Upper lobe of right lung (tissue), 1 donor: Measurements from ENCODE around the gene DGKQ. TPM values are rescaled to one million over a fixed set of nuclear protein-coding genes. Genes with fewer than 3 reads are reported as not detected.

Experiments used
- ATAC-seq: fragments of 200-7000 bp; cut with Tn5 transposase; one replicate; pipeline ENCODE4 v1.9.1; 2020; ENCODE audit warnings: mild to moderate bottlenecking, moderate library complexity
- DNase-seq: peaks from one replicate; pipeline ENCODE4 v3.0.0-alpha.2; 2020
- H3K27ac ChIP-seq: fragments of 200-600 bp; one replicate; pipeline ENCODE4 v1.8.0; 2022
- H3K27me3 ChIP-seq: fragments of 200-600 bp; one replicate; pipeline ENCODE4 v1.8.0; 2022; ENCODE audit warnings: mild to moderate bottlenecking
- H3K36me3 ChIP-seq: fragments of 200-600 bp; one replicate; pipeline ENCODE4 v1.8.0; 2022
- H3K4me1 ChIP-seq: fragments of 200-600 bp; one replicate; pipeline ENCODE4 v1.8.0; 2022
- H3K4me3 ChIP-seq: fragments of 200-600 bp; one replicate; pipeline ENCODE4 v1.8.0; 2022; ENCODE audit warnings: mild to moderate bottlenecking
- H3K9me3 ChIP-seq: fragments of 200-600 bp; one replicate; pipeline ENCODE4 v1.8.0; 2022
- intact Hi-C: fragments of 100-400 bp; cut with DNase I; formaldehyde crosslinking; loops from one replicate; pipeline ENCODE4 v1.11.0; 2022
- total RNA-seq: library from RNA; stranded (reverse); fragmentation: NEBNext Ultra II Directional; extraction: Animal tissue kit (Norgen Biotek cat#: 25700); gene quantifications from one replicate; pipeline ENCODE4 v1.2.1, GENCODE V29; 2021
- TF ChIP-seq, protein P1 (sequence below): fragments of 200-600 bp; IDR thresholded peaks from one replicate; pipeline ENCODE4 v1.8.0; 2022; ENCODE audit warnings: antibody characterized with exemption
- donor health status: DM: no; HTN: yes; CAD: no; lungs with severe emphysema.

DGKQ gene
- total RNA-seq, 1 donor from 2014 or later: 19.1 TPM

DNA sequence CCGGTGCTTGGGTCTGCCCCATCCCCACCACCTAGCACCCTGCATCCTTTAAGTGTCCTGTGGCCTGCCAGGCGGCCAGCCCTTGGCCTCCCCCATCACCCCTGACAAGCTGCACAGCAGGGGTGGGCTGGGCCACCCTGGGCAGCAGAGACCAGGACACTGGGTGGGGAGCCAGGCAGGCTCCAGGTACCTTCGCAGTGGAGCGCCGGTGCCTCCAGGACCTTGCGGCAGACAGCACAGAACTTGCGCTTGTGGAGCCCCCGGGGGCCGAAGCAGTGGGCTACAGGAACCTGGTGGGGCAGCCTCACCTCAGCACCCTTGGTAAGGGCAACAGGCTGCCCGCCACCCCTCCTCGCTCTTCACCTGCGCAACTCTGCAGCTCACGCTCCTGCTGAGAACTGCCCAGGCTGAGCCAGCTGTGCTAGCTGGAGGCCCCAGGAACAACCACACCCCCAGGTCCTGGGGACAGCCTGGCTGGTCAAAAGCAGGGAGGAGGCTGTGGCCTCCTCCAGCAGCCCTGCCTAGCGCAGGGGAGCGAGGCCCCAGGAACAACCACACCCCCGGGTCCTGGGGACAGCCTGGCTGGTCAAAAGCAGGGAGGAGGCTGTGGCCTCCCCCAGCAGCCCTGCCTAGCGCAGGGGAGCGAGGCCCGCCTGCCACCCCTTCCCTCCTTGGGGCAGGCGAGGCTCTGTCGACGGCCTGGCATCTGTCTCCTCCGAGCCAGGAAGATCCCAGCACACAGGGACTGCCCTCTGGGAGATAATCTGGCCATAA is 4.6 kb downstream of the DGKQ start:
- DNase-seq (no peak), ATAC-seq (no peak)
- H3K36me3 ChIP-seq: peaks cover 16% of the 10 kb centered on the region
- H3K27ac ChIP-seq: no peak overlapping the region
- H3K4me3 ChIP-seq: no peak overlapping the region
- intact Hi-C loops: no loop called here
- no peaks in the 10 kb centered on the region for H3K27me3 ChIP-seq
- TF ChIP-seq, protein P1, sequence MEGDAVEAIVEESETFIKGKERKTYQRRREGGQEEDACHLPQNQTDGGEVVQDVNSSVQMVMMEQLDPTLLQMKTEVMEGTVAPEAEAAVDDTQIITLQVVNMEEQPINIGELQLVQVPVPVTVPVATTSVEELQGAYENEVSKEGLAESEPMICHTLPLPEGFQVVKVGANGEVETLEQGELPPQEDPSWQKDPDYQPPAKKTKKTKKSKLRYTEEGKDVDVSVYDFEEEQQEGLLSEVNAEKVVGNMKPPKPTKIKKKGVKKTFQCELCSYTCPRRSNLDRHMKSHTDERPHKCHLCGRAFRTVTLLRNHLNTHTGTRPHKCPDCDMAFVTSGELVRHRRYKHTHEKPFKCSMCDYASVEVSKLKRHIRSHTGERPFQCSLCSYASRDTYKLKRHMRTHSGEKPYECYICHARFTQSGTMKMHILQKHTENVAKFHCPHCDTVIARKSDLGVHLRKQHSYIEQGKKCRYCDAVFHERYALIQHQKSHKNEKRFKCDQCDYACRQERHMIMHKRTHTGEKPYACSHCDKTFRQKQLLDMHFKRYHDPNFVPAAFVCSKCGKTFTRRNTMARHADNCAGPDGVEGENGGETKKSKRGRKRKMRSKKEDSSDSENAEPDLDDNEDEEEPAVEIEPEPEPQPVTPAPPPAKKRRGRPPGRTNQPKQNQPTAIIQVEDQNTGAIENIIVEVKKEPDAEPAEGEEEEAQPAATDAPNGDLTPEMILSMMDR: no peak
- H3K9me3 ChIP-seq: no peaks in the 10 kb centered on the region
- peaks cover 13% of the 10 kb centered on the region for H3K4me1 ChIP-seq

DNA sequence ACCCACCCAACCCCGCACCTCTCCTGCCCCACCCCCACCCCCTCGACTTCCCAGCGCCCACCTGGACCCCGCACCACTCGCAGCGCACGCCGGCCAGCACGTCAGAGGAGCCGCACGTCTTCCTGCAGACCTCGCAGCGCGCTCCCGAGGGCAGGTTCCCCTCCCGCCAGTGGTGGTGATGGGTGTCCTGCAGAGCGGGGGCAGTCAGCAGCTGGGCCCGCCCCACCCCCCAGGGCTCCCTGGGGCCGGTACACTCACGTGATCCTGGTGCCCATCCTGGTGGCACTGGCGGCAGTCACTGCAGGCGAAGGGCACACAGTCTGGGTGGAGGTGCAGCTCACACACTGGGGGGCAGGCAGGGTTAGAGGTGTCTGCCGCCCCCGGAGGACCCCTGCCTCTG is 5.1 kb downstream of the DGKQ start:
- no peaks in the 10 kb centered on the region for H3K9me3 ChIP-seq
- intact Hi-C loops: no loop called here
- H3K4me3 ChIP-seq: no peak overlapping the region
- peaks cover 13% of the 10 kb centered on the region for H3K4me1 ChIP-seq
- no peak overlapping the region for H3K27ac ChIP-seq
- H3K36me3 ChIP-seq: peaks cover 16% of the 10 kb centered on the region
- DNase-seq (no peak), ATAC-seq (no peak)
- H3K27me3 ChIP-seq: no peaks in the 10 kb centered on the region
- TF ChIP-seq, protein P1: no peak

DNA sequence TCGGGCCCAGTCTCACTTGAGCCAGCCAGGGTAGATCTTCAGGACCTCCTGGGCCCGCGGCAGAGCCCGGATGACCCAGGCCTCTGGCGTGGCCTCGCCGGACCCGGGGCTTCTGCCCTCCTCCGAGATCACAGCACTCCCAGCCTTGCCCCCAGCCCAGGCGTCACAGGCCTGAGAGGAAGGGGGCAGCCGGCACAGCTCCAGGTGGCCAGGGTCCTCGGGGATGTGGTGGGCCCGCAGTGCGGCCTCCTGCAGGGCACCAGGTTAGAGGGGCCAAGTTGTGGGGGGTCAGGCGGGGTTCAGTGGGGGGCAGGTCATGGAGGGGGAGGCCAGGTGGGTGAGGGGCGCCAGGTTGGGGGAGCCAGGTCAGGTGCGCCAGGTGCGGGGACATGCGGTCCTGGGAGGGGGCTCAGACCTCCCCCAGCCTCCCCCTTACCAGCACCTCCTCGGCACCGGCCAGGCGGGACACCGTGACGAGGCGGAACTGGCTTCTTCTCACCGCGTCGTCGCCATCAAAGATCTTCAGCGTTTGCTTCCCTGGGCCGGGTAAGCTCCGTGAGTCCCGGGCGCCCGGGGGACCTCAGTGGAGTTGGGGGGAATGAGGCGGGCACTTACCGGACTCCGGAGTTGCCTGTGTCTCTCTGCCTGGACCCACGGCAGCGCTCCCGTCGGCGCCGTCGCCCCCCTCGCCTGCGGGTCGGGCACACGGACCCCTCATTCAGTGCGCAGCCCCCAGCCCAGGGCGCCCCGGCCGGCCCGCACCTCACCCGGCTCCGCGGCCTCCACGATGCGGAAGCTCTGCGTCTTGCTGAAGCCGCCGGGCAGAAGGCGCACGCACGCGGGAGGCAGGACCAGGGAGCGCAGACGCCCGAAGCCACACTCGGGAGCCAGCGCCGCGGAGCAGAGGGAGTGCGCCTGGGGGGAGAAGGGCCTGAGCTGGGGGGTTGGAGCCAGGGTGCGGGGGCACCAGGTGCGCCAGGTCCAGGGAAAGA is 6.0 kb downstream of the DGKQ start:
- ATAC-seq (no peak), DNase-seq (no peak)
- no peak overlapping the region for H3K27ac ChIP-seq
- intact Hi-C loops: no loop called here
- TF ChIP-seq, protein P1: no peak
- peaks cover 23% of the 10 kb centered on the region for H3K36me3 ChIP-seq
- no peaks in the 10 kb centered on the region for H3K27me3 ChIP-seq
- no peak overlapping the region for H3K4me3 ChIP-seq
- H3K9me3 ChIP-seq: no peaks in the 10 kb centered on the region
- peaks cover 9% of the 10 kb centered on the region for H3K4me1 ChIP-seq

DNA sequence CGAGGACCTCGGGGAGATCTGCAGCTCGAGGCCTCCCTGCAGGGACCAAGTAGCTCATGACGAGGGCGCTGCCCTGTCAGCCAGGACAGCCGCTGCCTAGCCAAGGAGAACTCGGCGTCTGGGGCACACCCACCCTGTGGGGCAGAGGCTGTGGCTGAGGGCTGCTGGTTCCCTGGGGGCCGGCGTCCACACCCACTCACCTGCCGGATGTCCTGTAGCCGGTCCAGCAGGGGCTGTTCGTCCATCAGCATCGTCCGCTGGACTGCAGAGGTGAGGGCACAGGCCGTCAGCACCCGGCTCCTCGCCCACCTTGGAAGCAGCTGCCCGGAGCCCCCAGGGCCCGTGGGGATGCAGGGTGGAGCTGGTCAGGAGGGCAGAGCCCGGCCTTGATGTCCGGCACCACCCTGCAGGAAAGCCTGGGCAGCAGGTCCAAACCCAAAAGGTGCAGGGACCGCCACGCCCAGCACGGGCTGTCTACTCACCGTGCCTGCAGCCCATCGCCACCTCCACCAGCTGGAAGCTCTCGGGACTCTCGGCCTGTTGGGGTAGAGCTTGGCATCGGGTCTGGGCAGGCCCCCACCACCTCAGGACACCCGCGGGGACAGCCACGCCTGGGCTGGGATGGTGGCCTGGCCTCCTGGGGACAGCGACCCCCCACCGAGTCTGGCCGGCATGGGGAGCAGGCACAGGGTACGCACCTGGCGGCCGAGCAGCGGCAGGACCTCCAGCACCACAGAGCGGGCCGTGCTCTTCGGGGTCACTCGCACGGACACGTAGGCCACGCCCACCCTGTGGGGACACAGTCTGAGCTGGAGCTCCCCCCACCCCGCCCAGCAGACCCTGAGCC is 6.9 kb downstream of the DGKQ start:
- TF ChIP-seq, protein P1: no peak
- Histone ChIP-seq H3K4me1 (peaks cover under 1% of the 10 kb centered on the region), H3K36me3 (peaks cover 32% of the 10 kb centered on the region), H3K27me3 (no peaks in the 10 kb centered on the region), H3K9me3 (no peaks in the 10 kb centered on the region), H3K27ac (no peak overlapping the region), H3K4me3 (no peak overlapping the region)
- intact Hi-C loops: no loop called here
- DNase-seq: no peak
- no peak for ATAC-seq

DNA sequence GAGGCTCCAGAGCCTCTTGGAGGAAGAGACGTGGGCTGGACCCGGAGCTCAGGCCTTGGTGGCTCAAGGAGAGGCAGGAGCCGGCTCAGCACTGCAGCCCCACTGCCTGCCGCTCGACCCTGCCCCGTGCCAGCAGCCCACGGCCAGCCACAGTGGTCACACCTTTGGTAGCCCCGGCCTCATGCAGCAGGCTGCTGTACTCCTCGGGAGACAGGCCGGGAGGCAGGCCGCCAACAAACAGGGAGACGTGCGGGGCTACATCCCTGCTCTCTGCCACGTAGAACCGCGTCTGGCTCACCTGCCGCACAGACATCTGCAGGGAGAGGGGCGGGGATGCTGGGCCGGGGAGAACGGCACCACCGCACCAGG is 7.6 kb downstream of the DGKQ start:
- no peak overlapping the region for H3K27ac ChIP-seq
- DNase-seq: no peak
- H3K4me1 ChIP-seq: no peaks in the 10 kb centered on the region
- TF ChIP-seq, protein P1: no peak
- H3K9me3 ChIP-seq: no peaks in the 10 kb centered on the region
- no peak overlapping the region for H3K4me3 ChIP-seq
- peaks cover 34% of the 10 kb centered on the region for H3K36me3 ChIP-seq
- ATAC-seq: no peak
- no peaks in the 10 kb centered on the region for H3K27me3 ChIP-seq
- intact Hi-C loops: no loop called here
